ENCODE results near the gene CELF4.

CELF4 gene

DNA sequence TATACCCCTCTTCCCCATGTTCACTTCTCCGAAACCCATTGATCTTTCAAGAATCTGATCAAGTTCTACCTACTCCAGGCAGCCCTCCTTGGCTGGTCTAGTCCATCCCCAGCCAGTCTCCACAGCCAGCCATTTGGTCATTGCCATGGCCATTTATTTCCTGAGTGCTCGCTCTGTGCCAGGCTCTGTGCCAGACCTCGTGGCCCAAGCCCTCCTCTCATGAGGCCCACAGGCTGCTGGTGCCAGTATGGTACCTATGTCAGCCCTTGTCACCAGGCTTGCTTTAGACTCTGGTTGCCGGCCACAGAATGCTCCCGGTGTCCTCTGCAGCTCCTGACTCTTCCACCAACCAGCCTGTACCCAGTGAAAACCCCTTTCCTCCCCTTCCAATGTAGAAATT lies 78.8 kb downstream of the CELF4 start:
- no peaks in the 10 kb centered on the region for H3K36me3 ChIP-seq (ENCODE audit: control insufficient read depth, insufficient read depth, low read length)
- peaks cover 3% of the 10 kb centered on the region for H3K4me1 ChIP-seq (ENCODE audit: control insufficient read depth, insufficient read depth, low read length, poor library complexity, severe bottlenecking)
- H3K9me3 ChIP-seq (ENCODE audit: control insufficient read depth, low read length): no peaks in the 10 kb centered on the region
- no peak for DNase-seq
- H3K27me3 ChIP-seq (replicated peaks; ENCODE audit: control insufficient read depth, insufficient read depth, low read length, poor library complexity, severe bottlenecking): peaks cover 19% of the 10 kb centered on the region
- H3K27ac ChIP-seq (ENCODE audit: insufficient read depth, low read length, poor library complexity, severe bottlenecking): no peak overlapping the region
- no peak overlapping the region for H3K4me3 ChIP-seq (ENCODE audit: insufficient read depth, low read depth, low read length, poor library complexity, severe bottlenecking)

DNA sequence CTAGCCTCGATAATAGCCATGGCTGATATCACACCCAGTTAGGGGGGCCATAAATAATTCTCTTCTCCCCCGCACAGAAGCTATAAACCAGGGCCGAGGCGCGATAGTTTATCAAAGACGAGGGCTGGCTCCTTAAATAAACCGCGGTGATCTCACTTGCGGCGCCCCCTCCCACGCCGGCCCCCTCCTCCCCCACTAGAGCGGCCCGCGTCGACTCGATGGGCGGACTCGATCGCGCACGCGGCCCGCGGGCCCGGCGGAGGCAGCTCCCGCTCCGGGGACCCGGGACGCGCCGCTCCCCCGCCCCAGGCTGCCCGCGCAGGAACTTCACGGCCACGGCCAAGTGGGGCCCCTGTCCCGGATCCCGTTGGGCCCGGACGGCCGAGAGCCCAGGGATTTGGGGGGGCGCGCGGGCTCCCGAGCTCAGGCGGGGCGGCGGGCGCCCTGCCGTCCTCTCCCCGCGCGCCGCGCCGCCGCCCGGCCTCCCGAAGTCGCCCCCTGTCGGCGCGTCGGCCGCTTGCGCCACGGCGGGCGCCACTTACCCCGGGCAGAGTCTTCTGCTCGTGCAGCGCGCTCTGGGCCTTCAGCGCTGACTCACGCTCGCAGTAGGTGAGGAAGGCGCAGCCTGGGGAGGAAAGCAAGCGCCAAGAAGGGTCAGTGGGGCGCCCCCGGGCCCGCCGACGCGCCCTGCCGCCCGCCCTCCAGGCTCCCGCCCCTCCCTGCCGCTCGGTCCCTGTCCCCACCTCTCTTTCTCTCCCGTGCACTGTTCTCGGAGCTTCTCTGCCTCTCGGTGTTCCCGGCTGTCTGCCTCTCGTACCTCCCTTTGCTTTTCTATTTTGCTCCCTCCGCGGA lies 80.4 kb downstream of the CELF4 start:
- Histone ChIP-seq H3K4me3 (ENCODE audit: insufficient read depth, low read depth, low read length, poor library complexity, severe bottlenecking) (no peak overlapping the region), H3K9me3 (ENCODE audit: control insufficient read depth, low read length) (no peaks in the 10 kb centered on the region), H3K27ac (ENCODE audit: insufficient read depth, low read length, poor library complexity, severe bottlenecking) (no peak overlapping the region), H3K27me3 (replicated peaks; ENCODE audit: control insufficient read depth, insufficient read depth, low read length, poor library complexity, severe bottlenecking) (peaks cover 19% of the 10 kb centered on the region), H3K36me3 (ENCODE audit: control insufficient read depth, insufficient read depth, low read length) (no peaks in the 10 kb centered on the region), H3K4me1 (ENCODE audit: control insufficient read depth, insufficient read depth, low read length, poor library complexity, severe bottlenecking) (peaks cover 3% of the 10 kb centered on the region)
- DNase-seq: no peak

DNA sequence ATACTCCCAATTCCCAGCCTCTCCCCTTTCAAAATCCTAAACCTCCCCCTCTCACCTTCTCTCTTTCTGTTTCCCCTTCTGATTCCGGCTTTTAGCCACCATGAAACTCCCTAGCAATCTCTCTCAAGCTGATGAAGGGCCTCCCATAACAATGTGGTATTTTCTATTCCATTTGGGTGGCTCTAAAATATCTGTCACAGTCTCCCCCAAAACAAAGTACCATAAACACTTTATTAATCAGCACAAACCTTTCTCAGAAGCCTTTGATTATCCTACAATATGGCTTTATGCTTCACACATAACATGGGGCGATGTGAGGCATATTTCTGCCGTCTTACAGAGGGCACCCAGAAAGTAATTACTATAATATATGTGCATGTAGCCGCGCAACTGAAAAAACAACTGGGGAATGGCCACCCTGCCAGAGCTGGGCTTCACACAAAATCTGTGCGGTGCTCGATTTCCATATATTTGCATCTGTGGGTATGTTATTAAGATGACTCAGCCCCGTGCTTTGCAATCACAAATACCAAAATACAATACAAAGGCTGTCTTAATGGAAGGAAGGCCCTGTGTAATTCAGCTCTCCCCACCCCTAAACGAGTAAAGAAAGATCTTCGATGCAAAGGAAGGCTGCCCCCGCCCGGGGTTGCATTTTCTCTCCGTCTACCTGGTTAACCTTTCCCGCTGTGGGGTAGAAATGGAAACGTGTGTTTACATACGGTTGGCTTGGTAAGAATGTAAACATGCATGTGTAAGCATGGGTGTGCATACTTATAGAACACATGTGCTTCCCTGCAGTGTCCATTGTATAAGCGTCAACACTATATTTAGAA lies 81.4 kb downstream of the CELF4 start:
- H3K9me3 ChIP-seq (ENCODE audit: control insufficient read depth, low read length): no peaks in the 10 kb centered on the region
- H3K27ac ChIP-seq (ENCODE audit: insufficient read depth, low read length, poor library complexity, severe bottlenecking): no peak overlapping the region
- H3K27me3 ChIP-seq (replicated peaks; ENCODE audit: control insufficient read depth, insufficient read depth, low read length, poor library complexity, severe bottlenecking): peaks cover 19% of the 10 kb centered on the region
- H3K4me1 ChIP-seq (ENCODE audit: control insufficient read depth, insufficient read depth, low read length, poor library complexity, severe bottlenecking): peaks cover 3% of the 10 kb centered on the region
- H3K4me3 ChIP-seq (ENCODE audit: insufficient read depth, low read depth, low read length, poor library complexity, severe bottlenecking): no peak overlapping the region
- DNase-seq: no peak
- H3K36me3 ChIP-seq (ENCODE audit: control insufficient read depth, insufficient read depth, low read length): no peaks in the 10 kb centered on the region

DNA sequence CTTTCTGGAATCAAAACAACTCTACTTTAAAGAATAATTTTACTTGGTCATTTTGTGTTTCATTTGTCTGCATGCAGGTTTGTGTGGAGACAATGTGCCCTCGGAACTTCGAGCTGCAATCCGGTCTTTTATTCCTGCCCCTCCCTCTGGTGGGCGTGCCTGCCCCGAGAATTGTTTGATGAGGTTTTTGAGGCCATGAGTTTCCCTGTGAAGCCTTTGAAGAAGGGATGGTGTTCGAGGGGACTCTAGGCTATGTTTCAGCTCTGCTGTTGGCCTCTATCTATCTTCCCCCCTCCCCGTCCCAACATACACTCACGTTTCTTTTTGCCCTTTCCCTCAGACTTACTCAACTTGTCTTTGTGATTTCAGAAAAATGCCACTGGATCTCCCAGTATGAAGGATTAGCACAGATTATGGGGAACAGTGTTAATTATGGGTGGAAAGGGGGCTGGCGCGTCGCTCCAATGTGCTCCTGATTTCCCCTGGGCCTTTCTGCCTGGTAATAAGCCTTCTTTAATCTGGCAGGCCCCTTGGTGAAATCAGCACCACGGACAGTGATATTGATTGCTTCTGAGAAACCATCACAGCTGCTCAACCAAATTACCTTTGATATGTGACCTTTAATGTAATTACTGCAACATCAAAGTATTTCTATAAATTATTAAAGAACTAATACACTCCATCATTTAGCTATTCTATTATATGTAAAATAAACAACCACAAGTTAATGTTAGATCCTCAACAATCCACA lies 82.2 kb downstream of the CELF4 start:
- H3K27ac ChIP-seq (ENCODE audit: insufficient read depth, low read length, poor library complexity, severe bottlenecking): no peak overlapping the region
- H3K36me3 ChIP-seq (ENCODE audit: control insufficient read depth, insufficient read depth, low read length): no peaks in the 10 kb centered on the region
- no peak for DNase-seq
- H3K9me3 ChIP-seq (ENCODE audit: control insufficient read depth, low read length): no peaks in the 10 kb centered on the region
- H3K27me3 ChIP-seq (replicated peaks; ENCODE audit: control insufficient read depth, insufficient read depth, low read length, poor library complexity, severe bottlenecking): peaks cover 19% of the 10 kb centered on the region
- no peak overlapping the region for H3K4me3 ChIP-seq (ENCODE audit: insufficient read depth, low read depth, low read length, poor library complexity, severe bottlenecking)
- peaks cover 3% of the 10 kb centered on the region for H3K4me1 ChIP-seq (ENCODE audit: control insufficient read depth, insufficient read depth, low read length, poor library complexity, severe bottlenecking)

DNA sequence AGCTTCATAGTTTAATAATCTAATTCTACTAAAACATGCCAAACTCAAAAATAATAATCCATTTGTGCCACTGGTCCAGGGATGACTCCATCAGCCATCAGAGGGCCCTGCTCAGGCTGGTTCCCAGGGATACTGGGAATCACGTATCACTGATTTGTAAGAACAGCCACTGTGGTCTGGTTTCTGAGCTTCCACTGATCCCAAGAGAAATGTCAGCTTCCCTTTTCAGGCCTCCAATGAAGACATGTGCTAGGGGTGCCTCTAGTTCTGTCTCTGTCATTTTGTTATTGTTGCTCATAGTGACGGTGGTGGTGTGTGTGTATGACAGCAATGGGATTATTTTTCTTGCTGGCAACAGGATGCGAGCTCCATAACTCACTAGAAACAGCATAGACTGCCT lies 83.2 kb downstream of the CELF4 start:
- Histone ChIP-seq H3K4me3 (ENCODE audit: insufficient read depth, low read depth, low read length, poor library complexity, severe bottlenecking) (no peak overlapping the region), H3K9me3 (ENCODE audit: control insufficient read depth, low read length) (no peaks in the 10 kb centered on the region), H3K27ac (ENCODE audit: insufficient read depth, low read length, poor library complexity, severe bottlenecking) (no peak overlapping the region), H3K36me3 (ENCODE audit: control insufficient read depth, insufficient read depth, low read length) (no peaks in the 10 kb centered on the region), H3K4me1 (ENCODE audit: control insufficient read depth, insufficient read depth, low read length, poor library complexity, severe bottlenecking) (peaks cover 3% of the 10 kb centered on the region), H3K27me3 (replicated peaks; ENCODE audit: control insufficient read depth, insufficient read depth, low read length, poor library complexity, severe bottlenecking) (peaks cover 19% of the 10 kb centered on the region)
- DNase-seq: no peak

DNA sequence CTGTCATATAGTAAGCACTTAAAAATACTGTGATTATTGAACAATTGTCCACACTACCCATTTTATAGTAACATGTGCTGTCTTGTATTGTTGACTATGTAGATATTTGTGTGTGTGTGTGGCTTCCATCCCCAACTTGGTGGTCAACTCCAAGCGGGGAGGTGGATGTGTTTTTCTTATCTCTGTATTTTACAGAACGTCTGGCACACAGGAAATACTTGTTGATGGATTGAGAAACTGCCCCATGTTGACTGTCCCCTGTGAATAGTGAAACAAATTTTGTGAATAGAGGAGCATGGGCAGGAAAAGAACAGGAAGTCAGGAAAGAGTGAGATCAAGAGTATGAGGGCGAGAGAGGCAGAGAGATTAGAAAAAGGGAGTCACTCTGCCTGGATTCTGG lies 83.6 kb downstream of the CELF4 start:
- Histone ChIP-seq H3K4me3 (ENCODE audit: insufficient read depth, low read depth, low read length, poor library complexity, severe bottlenecking) (no peak overlapping the region), H3K36me3 (ENCODE audit: control insufficient read depth, insufficient read depth, low read length) (no peaks in the 10 kb centered on the region), H3K4me1 (ENCODE audit: control insufficient read depth, insufficient read depth, low read length, poor library complexity, severe bottlenecking) (peaks cover 3% of the 10 kb centered on the region), H3K9me3 (ENCODE audit: control insufficient read depth, low read length) (no peaks in the 10 kb centered on the region), H3K27me3 (replicated peaks; ENCODE audit: control insufficient read depth, insufficient read depth, low read length, poor library complexity, severe bottlenecking) (peaks cover 16% of the 10 kb centered on the region), H3K27ac (ENCODE audit: insufficient read depth, low read length, poor library complexity, severe bottlenecking) (no peak overlapping the region)
- no peak for DNase-seq

DNA sequence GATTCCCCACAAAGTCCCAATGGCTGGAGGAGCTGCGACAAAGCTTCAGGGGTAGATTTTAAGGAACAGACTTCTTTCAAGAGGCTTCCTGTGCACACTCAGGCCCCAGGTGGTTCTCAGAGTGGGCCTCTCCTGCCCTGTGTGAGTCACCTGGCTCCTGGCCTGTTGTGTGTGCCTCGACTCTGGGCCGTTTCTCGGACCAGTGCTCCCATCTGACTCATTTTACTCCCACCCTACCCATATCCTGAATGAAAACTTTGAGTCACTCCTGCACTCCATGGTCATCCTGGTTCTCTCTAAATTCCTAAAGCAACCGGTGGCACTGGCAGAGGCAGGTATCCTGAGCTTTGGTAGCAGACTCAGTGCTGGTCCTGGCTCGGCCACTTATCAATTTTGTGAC lies 84.1 kb downstream of the CELF4 start:
- Histone ChIP-seq H3K4me1 (ENCODE audit: control insufficient read depth, insufficient read depth, low read length, poor library complexity, severe bottlenecking) (peaks cover 3% of the 10 kb centered on the region), H3K9me3 (ENCODE audit: control insufficient read depth, low read length) (no peaks in the 10 kb centered on the region), H3K27ac (ENCODE audit: insufficient read depth, low read length, poor library complexity, severe bottlenecking) (no peak overlapping the region), H3K36me3 (ENCODE audit: control insufficient read depth, insufficient read depth, low read length) (no peaks in the 10 kb centered on the region), H3K4me3 (ENCODE audit: insufficient read depth, low read depth, low read length, poor library complexity, severe bottlenecking) (no peak overlapping the region), H3K27me3 (replicated peaks; ENCODE audit: control insufficient read depth, insufficient read depth, low read length, poor library complexity, severe bottlenecking) (peaks cover 11% of the 10 kb centered on the region)
- DNase-seq: no peak

DNA sequence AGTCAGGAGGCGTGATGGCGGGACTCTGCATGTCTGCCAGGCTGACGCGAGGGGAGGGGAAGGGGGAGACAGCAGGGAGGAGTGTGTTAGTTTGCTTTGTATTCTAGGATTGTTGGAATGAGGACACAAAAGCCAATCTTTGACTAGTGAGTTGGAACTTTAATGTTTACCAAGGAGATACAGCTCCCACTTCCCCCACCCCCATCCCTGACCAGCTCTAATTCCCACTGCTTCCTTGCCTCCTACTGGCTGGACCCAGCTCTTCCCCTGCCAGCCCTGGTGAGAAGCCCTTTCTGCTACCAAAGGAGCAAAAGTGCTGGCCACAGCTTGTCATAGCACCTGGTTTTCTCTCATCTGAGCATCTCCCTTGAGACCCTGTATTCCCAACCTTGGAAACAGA lies 84.5 kb downstream of the CELF4 start:
- Histone ChIP-seq H3K4me1 (ENCODE audit: control insufficient read depth, insufficient read depth, low read length, poor library complexity, severe bottlenecking) (peaks cover 3% of the 10 kb centered on the region), H3K4me3 (ENCODE audit: insufficient read depth, low read depth, low read length, poor library complexity, severe bottlenecking) (no peak overlapping the region), H3K27ac (ENCODE audit: insufficient read depth, low read length, poor library complexity, severe bottlenecking) (no peak overlapping the region), H3K9me3 (ENCODE audit: control insufficient read depth, low read length) (no peaks in the 10 kb centered on the region), H3K27me3 (replicated peaks; ENCODE audit: control insufficient read depth, insufficient read depth, low read length, poor library complexity, severe bottlenecking) (peaks cover 7% of the 10 kb centered on the region), H3K36me3 (ENCODE audit: control insufficient read depth, insufficient read depth, low read length) (no peaks in the 10 kb centered on the region)
- DNase-seq: no peak

DNA sequence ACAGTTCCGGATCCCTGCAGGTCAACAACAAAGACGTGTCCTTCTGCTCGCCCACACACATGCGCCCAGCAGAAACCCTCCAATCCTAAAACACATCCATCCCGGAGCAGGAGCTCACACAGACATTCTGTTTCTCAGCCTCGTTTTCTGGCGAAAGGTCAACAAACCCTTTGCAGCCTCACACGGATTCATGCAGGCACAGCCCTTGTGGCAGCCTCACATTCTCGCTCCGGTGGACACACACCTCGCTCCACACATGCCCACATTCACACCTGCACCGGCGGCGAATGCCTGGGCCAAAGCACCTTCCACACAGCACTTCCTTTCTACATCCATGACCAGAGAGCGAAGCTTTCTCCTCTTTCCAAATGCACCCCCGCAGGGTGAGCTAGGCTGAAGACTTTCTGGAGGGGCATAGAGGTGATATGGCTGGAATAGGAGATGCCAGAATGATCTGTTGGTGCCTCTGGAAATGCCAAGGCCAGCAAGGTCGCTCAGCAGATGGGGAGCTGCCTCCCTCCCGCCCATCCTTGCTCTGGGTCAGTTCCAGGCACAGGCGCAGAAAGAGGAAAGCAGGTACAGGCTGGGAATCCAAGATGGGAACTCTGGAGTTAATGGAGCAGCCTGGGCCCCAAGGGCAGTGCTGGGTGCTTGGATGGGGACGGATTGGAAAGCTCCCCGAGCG lies 88.8 kb downstream of the CELF4 start:
- Histone ChIP-seq H3K4me3 (ENCODE audit: insufficient read depth, low read depth, low read length, poor library complexity, severe bottlenecking) (no peak overlapping the region), H3K4me1 (ENCODE audit: control insufficient read depth, insufficient read depth, low read length, poor library complexity, severe bottlenecking) (no peaks in the 10 kb centered on the region), H3K27ac (ENCODE audit: insufficient read depth, low read length, poor library complexity, severe bottlenecking) (no peak overlapping the region), H3K27me3 (replicated peaks; ENCODE audit: control insufficient read depth, insufficient read depth, low read length, poor library complexity, severe bottlenecking) (no peaks in the 10 kb centered on the region), H3K36me3 (ENCODE audit: control insufficient read depth, insufficient read depth, low read length) (no peaks in the 10 kb centered on the region), H3K9me3 (ENCODE audit: control insufficient read depth, low read length) (no peaks in the 10 kb centered on the region)
- no peak for DNase-seq

Measured in effector memory CD4-positive, alpha-beta T cell (primary cell).